Anterior cingulate cortex (tissue), 58 donors: Measurements from ENCODE around the gene TEX52.

Experiments
- DNase-seq, 58 donors: peaks; one replicate each; lab custom pipeline; 2025; lab: John Stamatoyannopoulos, UW

Gene TEX52

DNA sequence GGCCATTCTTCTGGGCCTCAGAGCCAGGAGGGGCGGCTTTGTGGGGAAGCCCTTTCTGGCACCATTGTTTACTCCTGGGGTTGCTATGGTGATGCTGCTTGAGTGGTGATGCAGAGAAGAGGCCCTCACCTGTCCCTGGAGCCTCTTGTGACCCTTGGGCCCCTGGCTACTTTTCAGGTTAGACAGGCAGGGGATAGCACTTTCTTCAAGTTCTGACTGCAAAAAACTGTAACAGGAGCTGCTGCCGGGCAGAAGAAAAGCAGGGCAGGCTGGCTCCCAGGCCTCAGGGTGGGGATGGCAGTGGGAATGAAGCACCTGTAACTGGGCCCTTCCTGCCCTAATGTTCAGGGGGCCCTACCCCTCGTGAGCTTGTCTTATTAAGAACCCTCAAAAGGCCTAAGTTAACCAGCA is at the start of gene TEX52:
Gene TEX52 (minus strand): TSS at position 19 of the 411 bp plus-strand sequence. CDS start 13 bp downstream, at position 6.
- no peak for DNase-seq

DNA sequence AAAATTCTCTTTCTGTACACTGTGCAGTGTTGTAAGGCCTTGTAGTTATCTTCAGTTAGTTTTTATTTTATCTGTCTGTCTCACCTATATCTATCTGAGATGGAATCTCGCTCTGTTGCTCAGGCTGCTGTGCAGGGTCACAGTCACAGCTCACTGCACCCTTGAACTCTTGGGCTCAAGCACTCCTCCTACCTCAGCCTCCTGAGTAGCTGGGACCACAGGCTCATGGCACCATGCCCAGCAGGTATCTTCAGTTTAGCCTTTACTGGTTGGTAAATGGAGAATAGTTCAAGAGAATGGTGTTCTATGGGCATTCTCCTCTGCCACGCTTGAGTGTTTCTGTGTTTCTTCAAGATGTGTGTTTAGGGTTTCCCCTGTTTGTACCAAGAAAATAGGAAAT is 47.4 kb upstream of the TEX52 start:
- no peak for DNase-seq

DNA sequence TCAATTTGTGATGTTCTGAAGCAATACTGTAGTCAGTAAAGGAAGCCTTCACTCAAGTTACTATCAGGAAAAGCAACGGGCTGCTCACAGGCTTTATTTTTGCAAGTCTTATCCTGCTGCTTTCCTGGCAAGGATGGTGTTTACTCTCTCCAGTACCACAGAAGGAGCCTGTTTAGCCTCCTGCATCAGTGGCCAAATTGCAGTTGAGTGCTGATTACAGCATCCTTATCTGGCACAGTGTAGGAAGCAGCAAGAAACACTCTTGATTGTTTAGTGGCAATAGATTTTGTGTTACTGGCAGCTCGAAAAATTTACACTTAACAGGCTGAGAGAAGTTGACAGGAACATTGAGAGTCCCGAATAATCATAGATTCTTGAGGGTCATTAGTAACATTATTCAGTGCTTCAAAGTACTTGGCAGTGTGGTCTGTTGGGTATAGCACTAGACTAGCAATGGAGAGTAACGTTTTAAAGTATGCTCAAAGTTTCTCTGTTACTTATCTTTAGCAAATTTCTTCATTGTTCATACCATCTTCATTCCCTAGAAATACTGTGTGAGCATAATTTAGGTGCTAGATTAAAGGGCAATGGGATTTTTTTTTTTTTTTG is 45.5 kb upstream of the TEX52 start:
- peak in 44 of 58 donors; percentile 4 to 86 (median 30) for DNase-seq

DNA sequence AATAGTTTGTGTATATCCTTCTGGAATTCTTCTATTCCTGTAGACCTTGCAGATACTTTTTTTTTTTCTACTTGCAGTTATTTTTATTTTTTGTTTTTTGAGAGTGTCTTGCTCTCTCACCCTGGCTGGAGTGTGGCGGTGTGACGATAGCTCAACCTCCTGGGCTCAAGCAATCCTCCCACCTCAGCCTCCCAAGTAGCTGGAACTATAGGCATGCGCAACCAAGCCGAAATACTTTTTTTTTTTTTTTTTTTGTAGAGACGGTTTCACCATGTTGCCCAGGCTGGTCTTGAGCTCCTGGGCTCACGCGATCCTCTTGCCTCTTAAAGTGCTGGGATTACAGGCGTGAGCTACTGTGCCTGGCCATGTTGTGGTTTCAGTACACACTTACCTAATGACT is 43.8 kb upstream of the TEX52 start:
- no peak for DNase-seq

DNA sequence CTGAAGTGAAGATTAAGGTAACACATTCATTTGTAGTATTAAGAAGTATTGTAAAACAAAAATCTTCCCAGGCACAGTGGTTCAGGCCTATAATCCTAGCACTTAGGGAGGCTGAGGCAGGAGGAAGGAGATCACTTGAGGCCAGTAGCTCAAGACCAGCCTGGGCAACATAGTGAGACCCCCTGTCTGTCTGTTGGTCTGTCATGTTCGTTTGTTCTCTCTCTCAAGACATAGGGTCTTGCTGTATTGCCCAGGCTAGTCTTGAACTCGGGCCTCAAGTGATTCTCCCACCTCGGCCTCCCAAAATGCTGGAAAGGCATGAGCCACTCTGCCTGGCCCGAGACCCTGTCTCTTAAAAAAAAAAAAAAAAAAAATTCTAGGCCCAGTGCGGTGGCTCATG is 40.6 kb upstream of the TEX52 start:
- no peak for DNase-seq

DNA sequence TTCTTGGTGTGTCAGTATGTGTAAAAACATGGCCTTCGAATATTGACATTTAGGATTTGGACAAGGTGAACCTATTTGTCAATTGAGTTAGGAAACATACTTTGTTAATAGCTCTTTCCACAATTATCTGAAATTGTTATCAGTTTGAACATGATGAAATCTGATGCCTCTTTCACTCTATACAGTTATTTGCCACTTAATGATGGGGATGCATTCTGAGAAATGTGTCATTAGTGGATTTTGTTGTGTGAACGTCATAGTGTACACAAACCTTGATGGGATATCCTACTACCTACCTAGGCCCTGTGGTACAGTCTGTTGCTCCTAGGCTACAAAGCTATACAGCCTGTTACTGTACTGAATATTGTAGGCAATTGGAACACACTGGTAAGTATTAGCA is 38.7 kb upstream of the TEX52 start:
- DNase-seq: no peak

DNA sequence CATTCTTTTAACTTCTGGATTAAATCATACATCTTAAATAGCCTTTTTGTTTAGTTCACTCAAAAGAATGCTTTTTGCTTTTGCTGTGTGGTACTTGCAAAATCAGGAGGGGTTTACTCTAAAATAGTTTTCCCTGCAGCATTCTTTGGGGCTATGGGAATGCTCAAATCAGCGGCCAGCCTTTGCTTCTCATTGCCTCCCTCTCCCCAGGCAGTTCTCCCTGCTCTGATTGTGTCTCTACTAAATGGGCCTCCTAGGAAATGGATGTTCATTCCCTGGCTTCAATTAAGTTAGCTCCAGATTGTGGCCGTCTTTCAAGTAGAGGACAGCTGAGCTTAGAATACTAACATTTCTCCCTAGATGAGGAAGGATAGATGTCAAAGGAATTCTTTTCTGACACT is 38.2 kb upstream of the TEX52 start:
- peak in 8 of 58 donors; percentile 2 to 25 (median 14) for DNase-seq

DNA sequence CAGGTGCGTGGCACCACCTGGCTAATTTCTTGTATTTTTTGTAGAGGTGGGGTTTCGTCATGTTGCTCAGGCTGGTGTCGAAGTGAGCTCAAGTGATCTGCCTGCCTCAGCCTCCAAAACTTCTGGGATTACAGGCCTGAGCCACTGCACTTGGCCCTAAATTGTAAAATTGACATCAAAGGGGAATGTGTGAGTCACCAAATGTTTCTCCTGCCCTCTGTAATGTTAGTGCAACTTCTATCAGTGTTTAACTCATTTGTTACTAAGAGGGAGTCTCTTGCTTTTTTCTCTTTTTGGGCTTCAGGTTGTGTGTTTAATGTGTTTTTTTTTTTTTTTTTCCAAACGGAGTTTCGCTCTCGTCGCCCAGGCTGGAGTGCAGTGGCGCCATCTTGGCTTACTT is 36.2 kb upstream of the TEX52 start:
- no peak for DNase-seq

DNA sequence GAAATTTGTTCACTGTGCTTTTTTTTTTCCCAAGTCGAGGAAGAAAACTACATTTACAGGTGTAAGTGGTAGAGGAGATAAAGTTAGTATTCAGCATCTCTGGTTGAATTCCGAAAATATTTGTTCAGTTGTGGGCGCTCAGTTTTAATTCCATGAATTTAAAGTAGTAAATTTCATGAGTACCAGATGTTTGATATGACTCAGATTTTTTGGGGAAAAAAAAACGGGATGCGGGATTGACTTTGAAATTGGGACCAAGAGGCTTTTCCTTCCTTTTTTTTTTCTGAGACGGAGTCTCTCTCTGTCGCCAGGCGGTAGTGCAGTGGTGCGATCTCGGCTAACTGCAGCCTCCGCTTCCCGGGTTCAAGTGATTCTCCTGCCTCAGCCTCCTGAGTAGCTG is 35.4 kb upstream of the TEX52 start:
- DNase-seq: no peak

DNA sequence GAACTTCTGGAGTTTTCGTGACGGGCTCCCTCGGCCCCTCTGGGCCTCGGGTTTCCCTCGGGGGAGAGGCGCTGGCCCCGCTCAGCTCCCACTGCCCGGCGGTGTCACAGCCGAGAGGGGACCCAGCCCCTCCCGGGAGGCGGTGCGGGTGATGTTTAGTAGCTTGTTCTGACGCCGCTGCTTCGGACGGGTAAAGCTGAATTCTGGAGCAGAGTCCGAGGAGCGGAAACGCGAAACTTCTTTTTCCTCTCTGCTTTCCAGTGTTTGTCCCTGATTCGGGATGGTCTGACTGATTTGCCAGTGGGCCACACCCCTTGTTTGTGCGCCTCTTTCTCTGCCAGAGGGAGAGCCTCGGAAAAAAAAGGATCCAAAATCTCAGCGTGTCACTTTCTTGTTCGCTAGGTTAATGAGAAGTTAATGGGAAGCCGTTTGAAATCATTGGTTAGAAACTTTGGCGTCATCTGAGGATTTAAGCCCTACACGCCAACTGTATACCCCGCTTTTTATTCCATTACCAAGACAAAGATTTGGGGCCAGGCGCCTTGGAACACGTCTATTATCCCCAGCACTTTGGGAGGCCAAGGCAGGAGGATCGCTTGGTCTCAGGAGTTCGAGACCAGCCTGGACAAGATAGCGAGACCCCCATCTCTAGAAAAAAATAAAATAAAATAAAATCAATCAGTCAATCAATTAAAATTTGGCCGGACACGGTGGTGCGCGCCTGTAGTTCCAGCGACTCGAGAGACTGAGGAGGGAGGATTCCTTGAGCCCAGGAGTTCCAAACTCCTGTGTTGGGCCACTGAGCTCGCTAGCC is 34.6 kb upstream of the TEX52 start:
- DNase-seq: peak in 43 of 58 donors; percentile 25 to 77 (median 56)

DNA sequence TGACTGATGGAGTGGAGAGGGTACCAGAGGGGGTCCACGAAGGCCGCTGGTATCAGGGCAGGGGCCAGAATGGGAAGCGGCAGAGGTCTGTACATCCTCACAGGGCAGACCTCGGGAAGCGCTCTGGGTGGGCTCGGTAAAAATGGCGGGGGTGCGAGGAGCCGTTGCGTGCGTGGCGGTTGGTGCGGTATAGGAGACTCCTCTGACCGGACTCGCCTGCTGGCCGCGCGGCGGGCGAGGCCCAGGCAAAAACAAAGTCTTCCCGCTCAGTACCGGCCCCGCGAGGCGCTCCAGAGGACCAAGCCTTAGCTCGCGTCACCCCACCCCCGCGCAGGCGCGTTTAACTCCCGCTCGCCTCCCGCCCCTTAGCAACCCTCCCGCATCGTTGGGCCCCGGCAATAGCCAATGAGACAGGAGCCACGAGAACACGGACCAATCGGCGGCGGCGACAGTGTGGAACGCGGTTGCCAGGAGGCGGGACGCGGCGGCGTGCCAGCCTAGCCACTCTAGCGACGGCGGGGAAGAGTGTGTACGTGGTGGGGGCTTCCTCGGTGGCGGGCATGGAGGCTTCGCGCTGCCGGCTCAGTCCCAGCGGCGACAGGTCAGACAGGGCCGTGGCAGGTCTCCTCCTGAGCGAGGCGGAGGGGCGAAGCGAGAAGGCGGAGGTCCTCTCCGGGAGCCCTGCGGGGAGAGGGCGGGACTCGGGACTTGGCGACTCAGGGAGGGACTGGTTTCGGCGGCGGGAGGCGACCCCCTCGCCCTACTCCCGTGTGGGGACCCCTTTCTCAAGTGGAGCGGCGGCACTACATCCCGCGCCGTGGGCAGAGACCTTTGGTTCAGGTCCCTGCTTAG is 33.8 kb upstream of the TEX52 start, which contains the start of gene TULP3:
Gene TULP3 (plus strand): TSS at position 504 of the 852 bp plus-strand sequence. CDS start 57 bp downstream, at position 561.
- DNase-seq: peak; percentile 90 to 100 (median 99)

DNA sequence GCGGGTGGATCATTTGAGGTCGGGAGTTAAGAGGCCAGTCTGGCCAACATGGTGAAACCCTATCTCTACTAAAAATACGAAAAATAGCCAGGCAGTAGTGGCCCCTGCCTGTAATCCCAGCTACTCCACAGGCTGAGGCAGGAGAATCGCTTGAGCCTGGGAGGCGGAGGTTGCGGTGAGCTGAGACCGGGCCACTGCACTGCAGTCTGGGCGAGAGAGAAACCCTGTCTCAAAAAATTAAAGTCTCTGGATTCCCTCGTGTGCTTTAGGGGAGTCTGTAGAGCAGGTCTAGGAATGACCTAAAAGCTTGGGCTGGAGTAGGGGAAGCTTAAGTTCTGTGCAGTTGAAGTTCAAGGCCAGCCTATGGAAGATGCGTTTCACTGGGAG is 33.2 kb upstream of the TEX52 start:
- DNase-seq: no peak

DNA sequence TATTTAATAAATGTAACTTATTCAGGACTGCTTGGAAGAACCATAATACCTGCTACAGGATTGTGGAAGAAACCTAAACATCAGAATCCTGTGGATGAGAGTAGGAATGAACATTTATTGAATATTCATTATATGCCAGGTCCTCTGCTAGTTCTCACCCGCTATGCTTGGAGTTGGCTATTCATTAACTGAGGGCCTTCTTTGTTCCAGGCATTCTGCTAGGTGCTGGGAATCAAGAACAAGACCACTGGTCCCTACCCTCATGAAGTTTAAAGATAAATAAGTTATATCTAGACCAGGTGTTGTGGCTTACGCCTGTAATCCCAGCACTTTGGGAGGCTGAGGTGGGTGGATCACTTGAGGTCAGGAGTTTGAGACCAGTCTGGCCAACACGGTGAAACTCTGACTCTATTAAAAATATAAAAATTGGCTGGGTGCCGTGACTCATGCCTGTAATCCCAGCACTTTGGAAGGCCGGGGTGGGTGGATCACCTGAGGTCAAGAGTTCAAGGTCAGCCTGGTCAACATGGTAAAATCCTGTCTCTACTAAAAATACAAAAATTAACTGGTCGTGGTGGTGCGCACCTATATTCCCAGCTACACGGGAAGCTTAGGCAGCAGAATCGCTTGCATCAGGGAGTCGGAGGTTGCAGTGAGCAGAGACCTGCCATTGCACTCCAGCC is 30.1 kb upstream of the TEX52 start:
- DNase-seq: no peak

DNA sequence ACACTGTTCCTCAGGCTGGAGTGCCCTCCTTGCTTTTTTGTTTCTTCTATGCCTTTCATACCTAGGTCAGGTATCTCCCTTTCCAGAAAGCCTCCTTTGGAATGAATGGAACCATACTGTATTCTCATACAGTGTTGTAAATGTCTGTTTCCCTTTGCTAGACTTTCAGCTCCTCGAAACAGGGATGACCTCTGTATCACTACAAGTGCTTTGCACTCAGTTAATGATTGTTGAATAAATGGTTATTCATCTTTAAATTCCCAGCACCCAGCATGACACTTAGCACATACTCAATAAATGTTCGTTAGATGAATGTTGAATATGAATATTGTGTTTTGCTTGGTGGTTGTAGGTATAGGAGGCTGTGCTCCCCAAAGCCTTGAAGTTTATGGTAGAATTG is 28.0 kb upstream of the TEX52 start:
- DNase-seq: no peak

DNA sequence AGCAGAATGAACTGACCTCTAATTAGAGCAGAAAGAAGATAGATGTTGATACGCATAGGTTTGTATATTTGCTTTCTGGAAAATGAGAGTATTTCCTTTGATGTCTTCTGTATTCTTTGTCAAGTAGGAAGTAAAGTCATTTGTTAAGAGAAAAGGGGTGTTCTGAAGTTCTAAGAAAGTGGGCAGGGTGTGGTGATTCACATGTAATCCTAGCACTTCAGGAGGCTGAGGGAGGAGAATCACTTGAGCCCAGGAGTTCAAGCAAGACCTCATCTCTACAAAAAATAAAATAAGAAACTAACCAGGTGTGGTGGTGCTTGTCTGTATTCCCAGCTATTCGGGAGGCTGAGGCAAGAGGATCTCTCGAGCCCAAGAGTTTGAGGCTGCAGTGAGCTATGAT is 23.0 kb upstream of the TEX52 start:
- DNase-seq: no peak

DNA sequence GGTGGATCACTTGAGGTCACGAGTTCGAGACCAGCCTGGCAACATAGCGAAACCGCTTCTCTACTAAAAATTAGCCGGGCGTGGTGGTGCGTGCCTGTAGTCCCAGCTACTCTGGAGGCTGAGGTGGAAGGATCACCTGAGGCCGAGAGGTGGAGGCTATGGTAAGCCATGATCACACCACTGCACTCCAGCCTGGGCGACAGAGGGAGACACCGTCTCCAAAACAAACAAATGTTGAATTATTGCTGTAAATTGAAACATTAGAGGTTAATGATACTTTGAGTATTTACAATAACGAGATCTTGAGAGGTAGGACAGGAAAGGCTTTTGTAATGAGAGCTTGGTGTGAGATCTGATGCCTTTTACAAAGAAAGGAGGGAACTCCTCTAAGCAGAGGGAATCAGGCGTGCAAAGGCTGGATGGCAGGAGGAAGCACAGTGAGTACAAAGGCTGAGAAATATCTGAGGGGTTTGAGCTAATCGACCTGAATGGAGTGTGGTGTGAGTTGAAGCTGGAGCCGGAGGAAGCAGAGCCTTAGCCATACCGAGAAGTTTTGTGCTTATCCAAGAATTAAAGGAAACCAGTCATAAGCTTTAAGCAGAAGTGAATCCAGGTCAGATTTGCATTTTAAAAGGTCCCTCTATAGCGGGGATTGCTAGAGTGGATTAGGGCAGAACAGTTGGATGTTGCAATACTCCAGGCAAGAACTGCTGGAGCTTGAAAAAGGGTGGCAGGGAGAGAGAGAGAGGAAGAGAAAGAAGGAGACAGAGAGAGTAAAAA is 21.3 kb upstream of the TEX52 start:
- peak in 4 of 58 donors; percentile 5 to 10 (median 8) for DNase-seq

DNA sequence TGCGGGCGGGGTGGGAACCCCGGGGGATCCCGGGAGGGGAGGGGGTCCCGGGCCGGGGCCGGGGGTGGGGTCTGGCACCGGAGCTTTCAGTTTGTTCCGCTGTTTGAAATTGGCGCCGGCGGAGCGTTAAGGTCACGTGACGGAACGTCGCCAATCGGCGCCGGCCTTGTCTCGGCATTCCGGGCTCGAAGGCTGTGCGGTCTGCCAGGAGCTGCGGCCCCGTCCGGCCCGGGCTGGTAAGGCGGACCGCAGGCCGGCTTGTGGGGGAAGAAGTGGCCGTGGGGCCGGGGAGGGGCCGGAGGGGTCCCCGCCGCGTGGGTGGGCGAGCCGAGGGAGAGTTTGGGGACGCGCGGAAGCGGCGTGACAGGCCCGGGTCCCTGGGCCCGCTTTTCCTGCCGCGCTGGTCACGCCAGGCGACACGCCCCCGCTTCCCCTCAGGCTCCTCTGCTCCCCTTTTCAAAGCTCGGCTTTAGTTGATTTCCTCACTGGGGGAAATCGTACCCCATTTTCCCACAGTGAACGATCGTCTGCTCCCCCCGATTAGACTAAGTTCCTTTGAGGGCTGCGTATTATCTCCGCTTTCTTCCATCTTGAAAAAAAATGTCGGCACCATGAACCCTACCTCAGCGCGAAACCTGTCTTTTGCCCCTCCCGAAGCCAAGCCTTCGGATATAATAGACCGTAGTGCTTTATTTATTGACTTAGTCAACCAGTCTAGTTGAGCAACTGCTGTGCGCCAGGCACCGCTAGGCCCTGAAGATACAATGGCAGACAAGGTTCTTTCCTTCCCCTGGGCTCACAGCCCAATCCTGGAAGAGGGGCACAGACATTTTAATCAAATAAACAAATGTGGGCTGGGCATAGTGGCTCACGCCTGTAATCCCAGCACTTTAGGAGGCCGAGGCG is 20.5 kb upstream of the TEX52 start, which contains the start of the genes FOXM1 and RHNO1:
Gene FOXM1 (minus strand): TSS at position 128 of the 906 bp plus-strand sequence. CDS start 2,696 bp downstream, outside the sequence.
Gene RHNO1 (plus strand): TSS at position 177 of the 906 bp plus-strand sequence. CDS start 8,144 bp downstream, outside the sequence.
- peak in 57 of 58 donors; percentile 42 to 96 (median 86) for DNase-seq

DNA sequence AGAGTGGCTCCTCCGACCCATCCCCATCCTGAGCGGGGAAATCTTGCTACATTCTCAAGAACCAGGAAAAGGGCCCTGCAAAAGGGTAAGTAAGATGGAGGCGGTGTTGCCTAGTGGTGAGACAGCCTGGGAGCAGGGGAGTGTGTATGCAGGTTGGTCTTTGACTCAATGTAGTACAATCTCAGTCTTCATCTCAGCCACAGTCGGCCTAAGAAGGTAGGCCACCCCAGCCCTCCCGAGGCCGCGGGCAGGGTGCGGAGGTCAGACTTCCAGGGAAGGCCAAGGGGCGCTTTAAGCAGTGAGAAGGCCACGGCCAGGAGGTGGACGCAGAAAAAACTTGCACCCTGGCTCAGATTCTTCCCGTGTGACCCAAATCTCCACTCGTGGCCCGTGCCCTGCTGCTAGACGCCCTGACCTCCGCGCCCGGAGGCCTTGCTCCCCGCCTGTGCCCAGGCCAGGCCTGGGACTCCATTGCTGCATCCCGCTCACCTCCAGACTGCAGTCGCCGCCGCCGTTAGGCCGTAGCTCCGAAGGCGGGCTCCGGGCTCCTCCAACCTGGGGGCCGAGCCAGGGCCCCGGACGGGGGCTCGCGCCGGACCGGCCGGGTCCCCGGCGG is 19.7 kb upstream of the TEX52 start:
- DNase-seq: peak in 3 of 58 donors; percentile 39 to 49 (median 45)
